HEK293 (cell line): ENCODE measurements around the gene CCNI2.

Source experiments
- CTCF ChIA-PET: fragments of 350-600 bp; formaldehyde crosslinking; extraction: SDS; loops from one replicate; lab custom pipeline; 2021; ENCODE audit warnings: antibody characterized with exemption; lab: Yijun Ruan, JAX
- POLR2A ChIA-PET: fragments of 300-600 bp; formaldehyde crosslinking; extraction: SDS; loops from one replicate; lab custom pipeline; 2020; ENCODE audit warnings: antibody characterized with exemption, inconsistent platforms; lab: Yijun Ruan, JAX
- H3K27ac ChIP-seq: fragments of 200-500 bp; sonication (Bioruptor generic); 2 replicates; pipeline ENCODE4 v1.5.1; 2014; ENCODE audit warnings: low read depth, low read length, control low read depth, inconsistent platforms; ENCODE audit errors: extremely low read depth
- H3K36me3 ChIP-seq, 2 experiments: fragments of 200-500 bp in 1 of 2; sonication (Bioruptor generic) in 1 of 2; 1 replicate in 1 of 2; 2 replicates in 1 of 2; pipeline ENCODE4 v1.5.1; 2014 to 2017; ENCODE audit warnings: inconsistent platforms in 2 of 2, low read length in 2 of 2; ENCODE audit not compliant: control insufficient read depth in 2 of 2, insufficient read depth in 1 of 2
- H3K4me1 ChIP-seq: fragments of 200-500 bp; sonication (Bioruptor generic); 2 replicates; pipeline ENCODE4 v1.5.1; 2014; ENCODE audit warnings: mild to moderate bottlenecking, low read length, inconsistent platforms; ENCODE audit not compliant: control insufficient read depth, insufficient read depth
- H3K4me3 ChIP-seq: 2 replicates; pipeline ENCODE4 v1.5.1; 2011; ENCODE audit warnings: low read depth, mild to moderate bottlenecking, control low read depth, low read length, moderate library complexity
- H3K9me3 ChIP-seq: fragments of 200-500 bp; sonication (Bioruptor generic); 2 replicates; pipeline ENCODE4 v1.5.1; 2014; ENCODE audit warnings: low read depth, low read length, inconsistent platforms; ENCODE audit not compliant: control insufficient read depth, insufficient read depth
- GLIS2 ChIP-seq: fragments of 450-650 bp; formaldehyde crosslinking; IDR thresholded peaks from 2 replicates; pipeline ENCODE4 v1.5.1; 2016; ENCODE audit warnings: missing biosample characterization, missing genetic modification characterization
- PATZ1 ChIP-seq: fragments of 450-650 bp; formaldehyde crosslinking; IDR thresholded peaks from 2 replicates; pipeline ENCODE4 v1.5.1; 2016; ENCODE audit warnings: missing biosample characterization, missing genetic modification characterization
- SCRT1 ChIP-seq: fragments of 450-650 bp; formaldehyde crosslinking; IDR thresholded peaks from 2 replicates; pipeline ENCODE4 v1.5.1; 2016; ENCODE audit warnings: missing biosample characterization, missing genetic modification characterization, borderline replicate concordance
- ZBTB10 ChIP-seq: fragments of 450-650 bp; formaldehyde crosslinking; IDR thresholded peaks from 2 replicates; pipeline ENCODE4 v1.5.1; 2016; ENCODE audit warnings: missing biosample characterization, missing genetic modification characterization
- ZFP3 ChIP-seq: fragments of 450-650 bp; formaldehyde crosslinking; IDR thresholded peaks from 2 replicates; pipeline ENCODE4 v1.5.1; 2016; ENCODE audit warnings: low read depth, missing biosample characterization, missing genetic modification characterization
- ZNF169 ChIP-seq: fragments of 450-650 bp; formaldehyde crosslinking; IDR thresholded peaks from 2 replicates; pipeline ENCODE4 v1.5.1; 2016; ENCODE audit warnings: missing biosample characterization, missing genetic modification characterization
- ZNF18 ChIP-seq: fragments of 450-650 bp; formaldehyde crosslinking; IDR thresholded peaks from 2 replicates; pipeline ENCODE4 v1.5.1; 2016; ENCODE audit warnings: missing biosample characterization, missing genetic modification characterization
- ZNF335 ChIP-seq: fragments of 450-650 bp; formaldehyde crosslinking; conservative IDR thresholded peaks from 2 replicates; pipeline ENCODE4 v1.5.1; 2016; ENCODE audit warnings: missing biosample characterization, missing genetic modification characterization
- ZNF354C ChIP-seq: fragments of 450-650 bp; formaldehyde crosslinking; IDR thresholded peaks from 2 replicates; pipeline ENCODE4 v1.5.1; 2016; ENCODE audit warnings: missing biosample characterization, missing genetic modification characterization, low read depth, borderline replicate concordance
- ZNF416 ChIP-seq: fragments of 450-650 bp; formaldehyde crosslinking; IDR thresholded peaks from 2 replicates; pipeline ENCODE4 v1.5.1; 2016; ENCODE audit warnings: missing biosample characterization, missing genetic modification characterization
- ZNF514 ChIP-seq: fragments of 450-650 bp; formaldehyde crosslinking; IDR thresholded peaks from 2 replicates; pipeline ENCODE4 v1.5.1; 2016; ENCODE audit warnings: missing biosample characterization, missing genetic modification characterization
- ZNF530 ChIP-seq: fragments of 450-650 bp; formaldehyde crosslinking; IDR thresholded peaks from 2 replicates; pipeline ENCODE4 v1.5.1; 2016; ENCODE audit warnings: low read depth, missing biosample characterization, missing genetic modification characterization
- ZNF544 ChIP-seq: fragments of 450-650 bp; formaldehyde crosslinking; IDR thresholded peaks from 2 replicates; pipeline ENCODE4 v1.5.0; 2017; ENCODE audit warnings: missing biosample characterization, missing genetic modification characterization
- ZNF639 ChIP-seq: fragments of 450-650 bp; formaldehyde crosslinking; IDR thresholded peaks from 2 replicates; pipeline ENCODE4 v1.5.1; 2016; ENCODE audit warnings: missing biosample characterization, missing genetic modification characterization
- ZNF692 ChIP-seq: fragments of 450-650 bp; formaldehyde crosslinking; IDR thresholded peaks from 2 replicates; pipeline ENCODE4 v1.5.1; 2016; ENCODE audit warnings: missing biosample characterization, missing genetic modification characterization
- ZSCAN30 ChIP-seq: fragments of 450-650 bp; IDR thresholded peaks from 2 replicates; pipeline ENCODE4 v1.5.1; 2018; ENCODE audit warnings: missing biosample characterization, mild to moderate bottlenecking, missing genetic modification characterization, moderate library complexity
- ZSCAN4 ChIP-seq: fragments of 450-650 bp; formaldehyde crosslinking; IDR thresholded peaks from 2 replicates; pipeline ENCODE4 v1.5.1; 2017; ENCODE audit warnings: missing biosample characterization, missing genetic modification characterization

CCNI2 gene

GRCh38 chr5:132773114-132773513, 25.9 kb downstream of the CCNI2 start:
- Histone ChIP-seq H3K4me1 (no peaks in the 10 kb centered on the region), H3K9me3 (no peaks in the 10 kb centered on the region), H3K27ac (no peak overlapping the region), H3K36me3 (peaks cover 0 to 8% of the 10 kb centered on the region in 2 experiments; a peak in 1 of 3 replicates), H3K4me3 (no peak overlapping the region)
- ChIA-PET CTCF (no interaction called here), POLR2A (interaction anchor here (1.1 to 2.1 kb wide), 2 partner anchors 18 to 36 kb away, joined by 3 to 6 read pairs; partner anchors contain the start of gene KIF3A)
- TF ChIP-seq ZNF692 (tag by site-specific recombination): no peak
- no peak for TF ChIP-seq ZBTB10 (tag by site-specific recombination)
- no peak for TF ChIP-seq ZNF544 (tag by site-specific recombination)
- TF ChIP-seq ZNF354C (tag by site-specific recombination): no peak
- no peak for TF ChIP-seq ZNF639 (tag by site-specific recombination)
- no peak for TF ChIP-seq ZSCAN4 (tag by site-specific recombination)

- H3K4me1 ChIP-seq: no peaks in the 10 kb centered on the region
- no peak for TF ChIP-seq GLIS2 (tag by site-specific recombination)
- TF ChIP-seq ZSCAN4 (tag by site-specific recombination): no peak
- TF ChIP-seq ZSCAN30 (tag by site-specific recombination): no peak
- no peak for TF ChIP-seq ZFP3 (tag by site-specific recombination)
- TF ChIP-seq ZNF18: no peak
- TF ChIP-seq PATZ1 (tag by site-specific recombination): no peak
- TF ChIP-seq ZNF416: no peak
- no peak for TF ChIP-seq ZNF169 (tag by site-specific recombination)
- no peak for TF ChIP-seq ZNF335 (tag by site-specific recombination)
- TF ChIP-seq ZNF530 (tag by site-specific recombination): no peak
- TF ChIP-seq SCRT1 (tag by site-specific recombination): no peak
- TF ChIP-seq ZNF514 (tag by site-specific recombination): no peak
- peaks cover 0 to 5% of the 10 kb centered on the region in 2 experiments; a peak in 1 of 3 replicates for H3K36me3 ChIP-seq
- H3K27ac ChIP-seq: no peak overlapping the region
- no peaks in the 10 kb centered on the region for H3K9me3 ChIP-seq
- ChIA-PET POLR2A (interaction anchor here (1.1 to 2.1 kb wide), 2 partner anchors 18 to 36 kb away, joined by 3 to 6 read pairs; partner anchors contain the start of gene KIF3A), CTCF (no interaction called here)
- no peak overlapping the region for H3K4me3 ChIP-seq
These were observed 26.6 kb downstream of the CCNI2 start for GRCh38 chr5:132773601-132774355.
